MM.1S (cell line): ENCODE data around the gene NRTN.

ENCODE experiments used
- DNase-seq: peaks from one replicate; pipeline ENCODE4 v3.0.0-alpha.2; 2015
- H2AFZ ChIP-seq: fragments of 300-600 bp; sonication (generic); 2 replicates; pipeline ENCODE4 v1.6.0; 2016; ENCODE audit warnings: antibody characterized with exemption, low read length
- H3F3A ChIP-seq: fragments of 300-600 bp; sonication (generic); 2 replicates; pipeline ENCODE4 v1.6.1; 2016; ENCODE audit warnings: mild to moderate bottlenecking, antibody characterized with exemption, low read length, moderate library complexity, mixed read lengths; ENCODE audit not compliant: insufficient read depth
- H3K27ac ChIP-seq: fragments of 300-600 bp; sonication (generic); 2 replicates; pipeline ENCODE4 v1.5.1; 2016; ENCODE audit warnings: mild to moderate bottlenecking, low read length
- H3K27me3 ChIP-seq: fragments of 300-600 bp; sonication (generic); replicated peaks from 2 replicates; pipeline ENCODE4 v1.6.0; 2016; ENCODE audit warnings: low read length; ENCODE audit not compliant: insufficient read depth
- H3K36me3 ChIP-seq: fragments of 300-600 bp; sonication (generic); replicated peaks from 2 replicates; pipeline ENCODE4 v1.6.1; 2016; ENCODE audit warnings: mild to moderate bottlenecking, low read length, mixed read lengths; ENCODE audit not compliant: insufficient read depth
- H3K4me1 ChIP-seq: fragments of 300-600 bp; sonication (generic); 2 replicates; pipeline ENCODE4 v1.6.1; 2016; ENCODE audit warnings: low read length, mixed read lengths
- H3K4me2 ChIP-seq: fragments of 300-600 bp; sonication (generic); 2 replicates; pipeline ENCODE4 v1.6.0; 2016; ENCODE audit warnings: low read depth, low read length
- H3K4me3 ChIP-seq: fragments of 300-600 bp; sonication (generic); 2 replicates; pipeline ENCODE4 v1.5.1; 2016; ENCODE audit warnings: low read length, mixed read lengths
- H3K79me2 ChIP-seq: fragments of 300-600 bp; sonication (generic); 2 replicates; pipeline ENCODE4 v1.6.1; 2016; ENCODE audit warnings: mixed run types, low read length, mixed read lengths
- H3K9ac ChIP-seq: fragments of 300-600 bp; sonication (generic); 2 replicates; pipeline ENCODE4 v1.6.1; 2016; ENCODE audit warnings: low read length, mixed read lengths
- H3K9me2 ChIP-seq: fragments of 300-600 bp; sonication (generic); replicated peaks from 2 replicates; pipeline ENCODE4 v1.6.1; 2016; ENCODE audit warnings: mild to moderate bottlenecking, low read length, mixed read lengths; ENCODE audit not compliant: insufficient read depth
- H3K9me3 ChIP-seq: fragments of 300-600 bp; sonication (generic); replicated peaks from 2 replicates; pipeline ENCODE4 v1.6.1; 2016; ENCODE audit warnings: mild to moderate bottlenecking, low read length, mixed read lengths; ENCODE audit not compliant: insufficient read depth
- H4K20me1 ChIP-seq: fragments of 300-600 bp; sonication (generic); 2 replicates; pipeline ENCODE4 v1.6.1; 2016; ENCODE audit warnings: mild to moderate bottlenecking, low read length, moderate library complexity, mixed read lengths; ENCODE audit not compliant: insufficient read depth
- EZH2 ChIP-seq: fragments of 300-600 bp; sonication (generic); optimal IDR thresholded peaks from 2 replicates; pipeline ENCODE3; 2017; ENCODE audit warnings: low read depth, mild to moderate bottlenecking, antibody characterized with exemption, low read length, mixed read lengths
- EZH2phosphoT487 ChIP-seq: fragments of 300-600 bp; sonication (generic); IDR thresholded peaks from 2 replicates; pipeline ENCODE4 v1.6.1; 2018; ENCODE audit warnings: antibody characterized with exemption, low read length
- TF ChIP-seq, protein P1 (sequence below): fragments of 300-600 bp; sonication (generic); IDR thresholded peaks from 2 replicates; pipeline ENCODE4 v1.5.1; 2016; ENCODE audit warnings: antibody characterized with exemption, low read length, mixed read lengths

Gene NRTN

DNA sequence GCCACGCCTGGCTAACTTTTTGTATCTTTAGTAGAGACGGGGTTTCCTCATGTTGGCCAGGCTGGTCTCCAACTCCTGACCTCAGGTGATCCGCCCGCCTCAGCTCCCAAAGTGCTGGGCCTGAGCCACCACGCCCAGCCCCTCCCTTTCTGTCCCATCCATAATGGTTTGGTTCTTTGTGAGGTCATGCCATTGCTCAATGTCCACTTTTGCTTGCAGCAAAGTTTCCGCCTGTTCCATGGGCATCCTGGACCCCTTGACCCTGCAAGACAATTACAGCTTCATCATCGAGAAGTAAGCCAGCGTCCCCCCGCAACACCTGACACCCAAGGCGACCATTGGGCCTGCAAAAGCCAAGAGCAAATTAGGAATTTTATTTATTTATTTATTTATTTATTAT is 36.9 kb upstream of the NRTN start:
- H3K4me2 ChIP-seq = no peak overlapping the region
- H3F3A ChIP-seq = no peaks in the 10 kb centered on the region
- H3K79me2 ChIP-seq = no peaks in the 10 kb centered on the region
- H3K36me3 ChIP-seq = no peaks in the 10 kb centered on the region
- no peak for DNase-seq
- no peak overlapping the region for H3K27ac ChIP-seq
- H3K27me3 ChIP-seq = peaks cover 67% of the 10 kb centered on the region
- H3K9ac ChIP-seq = no peak overlapping the region
- H4K20me1 ChIP-seq = no peaks in the 10 kb centered on the region
- H3K4me3 ChIP-seq = no peak overlapping the region
- no peaks in the 10 kb centered on the region for H3K9me2 ChIP-seq
- H3K4me1 ChIP-seq = no peaks in the 10 kb centered on the region
- no peak overlapping the region for H2AFZ ChIP-seq
- no peaks in the 10 kb centered on the region for H3K9me3 ChIP-seq
- no peak for TF ChIP-seq EZH2phosphoT487
- no peak for TF ChIP-seq EZH2
- TF ChIP-seq, protein P1, sequence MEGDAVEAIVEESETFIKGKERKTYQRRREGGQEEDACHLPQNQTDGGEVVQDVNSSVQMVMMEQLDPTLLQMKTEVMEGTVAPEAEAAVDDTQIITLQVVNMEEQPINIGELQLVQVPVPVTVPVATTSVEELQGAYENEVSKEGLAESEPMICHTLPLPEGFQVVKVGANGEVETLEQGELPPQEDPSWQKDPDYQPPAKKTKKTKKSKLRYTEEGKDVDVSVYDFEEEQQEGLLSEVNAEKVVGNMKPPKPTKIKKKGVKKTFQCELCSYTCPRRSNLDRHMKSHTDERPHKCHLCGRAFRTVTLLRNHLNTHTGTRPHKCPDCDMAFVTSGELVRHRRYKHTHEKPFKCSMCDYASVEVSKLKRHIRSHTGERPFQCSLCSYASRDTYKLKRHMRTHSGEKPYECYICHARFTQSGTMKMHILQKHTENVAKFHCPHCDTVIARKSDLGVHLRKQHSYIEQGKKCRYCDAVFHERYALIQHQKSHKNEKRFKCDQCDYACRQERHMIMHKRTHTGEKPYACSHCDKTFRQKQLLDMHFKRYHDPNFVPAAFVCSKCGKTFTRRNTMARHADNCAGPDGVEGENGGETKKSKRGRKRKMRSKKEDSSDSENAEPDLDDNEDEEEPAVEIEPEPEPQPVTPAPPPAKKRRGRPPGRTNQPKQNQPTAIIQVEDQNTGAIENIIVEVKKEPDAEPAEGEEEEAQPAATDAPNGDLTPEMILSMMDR = no peak

DNA sequence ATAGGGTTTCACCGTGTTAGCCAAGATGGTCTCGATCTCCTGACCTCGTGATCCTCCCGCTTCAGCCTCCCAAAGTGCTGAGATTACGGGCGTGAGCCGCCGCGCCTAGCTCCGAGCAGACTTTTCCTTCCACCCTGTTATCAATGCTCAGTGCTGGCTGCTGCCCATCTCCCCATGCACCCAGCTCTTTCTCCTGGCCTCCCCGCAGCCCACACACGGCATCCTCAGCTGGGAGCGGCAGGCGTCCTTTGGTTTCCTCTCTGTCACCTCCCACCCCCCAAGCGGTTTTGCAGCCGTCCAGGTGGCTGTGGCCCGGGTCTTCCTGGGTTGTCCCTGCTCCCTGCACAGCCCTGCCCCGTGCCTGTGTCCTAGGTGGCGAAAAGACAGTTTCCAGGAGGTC is 32.5 kb upstream of the NRTN start:
- Histone ChIP-seq H3K79me2 (no peaks in the 10 kb centered on the region), H2AFZ (no peak overlapping the region), H4K20me1 (no peaks in the 10 kb centered on the region), H3K4me2 (no peak overlapping the region), H3F3A (no peaks in the 10 kb centered on the region), H3K27me3 (peaks cover 72% of the 10 kb centered on the region), H3K9ac (no peak overlapping the region), H3K9me3 (no peaks in the 10 kb centered on the region), H3K36me3 (no peaks in the 10 kb centered on the region), H3K4me3 (no peak overlapping the region), H3K9me2 (no peaks in the 10 kb centered on the region), H3K27ac (no peak overlapping the region), H3K4me1 (no peaks in the 10 kb centered on the region)
- TF ChIP-seq EZH2phosphoT487 (no peak), EZH2 (no peak)
- TF ChIP-seq, protein P1 = no peak
- no peak for DNase-seq

DNA sequence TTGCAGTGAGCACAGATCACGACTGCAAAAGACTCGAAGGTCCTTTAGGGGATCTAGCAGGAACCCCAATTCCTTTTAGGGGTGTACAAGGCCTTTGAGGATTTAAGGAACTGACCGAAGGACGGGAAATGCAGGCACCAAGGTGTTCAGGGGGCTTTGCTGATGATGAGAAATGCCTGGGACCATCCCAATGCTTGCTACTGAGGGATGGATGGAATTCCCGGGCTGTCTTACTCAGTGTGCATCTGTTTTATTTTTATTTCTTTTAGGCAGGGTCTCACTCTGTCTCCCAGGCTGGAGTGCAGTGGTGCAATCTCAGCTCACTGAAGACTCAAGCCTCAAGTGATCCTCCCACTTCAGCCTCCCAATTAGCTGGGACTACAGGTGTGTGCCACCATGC is 31.6 kb upstream of the NRTN start:
- Histone ChIP-seq H3K9me2 (no peaks in the 10 kb centered on the region), H2AFZ (0 out of 2 replicates have a peak overlapping the region, but pooled peaks have one; percentile 11), H3K27ac (no peak overlapping the region), H3K4me1 (no peaks in the 10 kb centered on the region), H4K20me1 (no peaks in the 10 kb centered on the region), H3K9ac (no peak overlapping the region), H3K9me3 (no peaks in the 10 kb centered on the region), H3K79me2 (no peaks in the 10 kb centered on the region), H3K4me3 (no peak overlapping the region), H3K4me2 (peak overlapping the region; percentile 24; the same call in 1 of the 2 replicates), H3K27me3 (peaks cover 80% of the 10 kb centered on the region), H3F3A (no peaks in the 10 kb centered on the region), H3K36me3 (no peaks in the 10 kb centered on the region)
- DNase-seq = no peak
- TF ChIP-seq, protein P1 = no peak
- no peak for TF ChIP-seq EZH2phosphoT487
- TF ChIP-seq EZH2 = no peak
